Stimulated activated CD4-positive, alpha-beta T cell treated with anti-CD3 and anti-CD28 coated beads, Interleukin-4, amount 100 ng/mL, for 1 hour (primary cell): Measurements from ENCODE around the gene EFCAB13.
"Not testable (repeated sequence)": the region's sequence is repeated elsewhere in the genome, so short reads cannot be mapped to it uniquely, and the experiment has no call there.

Source experiments
- DNase-seq: peaks from one replicate; pipeline ENCODE4 v3.0.0-alpha.2; 2020

The EFCAB13 gene

GRCh38 chr17:47330548-47330947 lies 6.8 kb downstream of the EFCAB13 start:
- no peak for DNase-seq

DNA sequence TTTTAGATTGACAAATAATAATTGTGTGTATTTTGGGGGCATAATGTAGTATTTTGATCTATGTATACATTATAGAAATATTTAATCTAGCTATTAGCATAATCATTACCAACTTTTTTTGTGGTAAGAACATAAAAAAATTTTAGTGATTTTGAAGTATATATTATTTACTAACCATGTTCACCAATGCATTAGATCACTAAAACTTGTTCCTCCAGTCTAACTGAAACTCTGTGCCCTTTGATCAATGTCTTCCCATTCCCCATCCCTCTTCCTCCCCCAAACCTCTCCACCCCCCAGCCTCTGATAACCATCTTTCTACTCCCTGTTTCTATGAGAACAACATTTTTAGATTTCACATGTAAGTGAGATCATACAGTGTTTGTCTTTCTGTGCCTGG lies 8.5 kb downstream of the EFCAB13 start:
- DNase-seq, result no peak

DNA sequence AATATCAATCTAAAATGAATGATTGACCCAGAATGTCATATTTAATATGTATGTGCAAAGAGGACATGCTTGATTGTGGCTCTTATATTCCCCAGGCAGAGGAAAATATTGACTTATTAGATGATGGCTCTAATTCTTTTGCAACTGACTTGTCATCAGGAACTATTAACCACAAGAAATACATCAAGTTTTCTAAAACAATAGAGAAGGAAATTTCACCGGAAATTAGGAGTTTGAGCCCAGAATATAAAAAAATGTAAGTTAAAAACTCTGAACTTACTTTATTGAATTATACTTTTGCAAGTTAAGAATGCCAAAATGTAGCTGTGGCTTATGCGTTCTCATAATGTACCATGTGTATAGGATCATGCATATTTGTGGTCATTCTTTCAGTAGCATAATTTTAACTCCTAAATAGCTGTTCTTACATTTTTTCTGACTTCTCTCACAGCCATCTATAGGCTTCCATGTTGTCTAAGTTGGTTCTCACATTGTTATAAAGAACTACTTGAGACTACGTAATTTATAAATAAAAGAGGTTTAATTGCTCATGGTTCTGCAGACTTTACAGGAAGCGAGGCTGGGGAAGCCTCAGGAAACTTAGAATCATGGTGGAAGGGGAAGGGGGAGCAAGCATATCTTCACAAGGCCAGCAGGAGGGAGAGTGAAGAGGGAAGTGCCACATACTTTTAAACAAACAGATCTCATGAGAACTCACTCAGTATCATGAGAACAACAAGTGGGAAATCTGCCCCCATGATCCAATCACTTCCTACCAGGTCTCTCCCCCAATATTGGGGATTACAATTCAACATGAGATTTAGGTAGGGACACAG lies 11.6 kb downstream of the EFCAB13 start:
- DNase-seq, result no peak

DNA sequence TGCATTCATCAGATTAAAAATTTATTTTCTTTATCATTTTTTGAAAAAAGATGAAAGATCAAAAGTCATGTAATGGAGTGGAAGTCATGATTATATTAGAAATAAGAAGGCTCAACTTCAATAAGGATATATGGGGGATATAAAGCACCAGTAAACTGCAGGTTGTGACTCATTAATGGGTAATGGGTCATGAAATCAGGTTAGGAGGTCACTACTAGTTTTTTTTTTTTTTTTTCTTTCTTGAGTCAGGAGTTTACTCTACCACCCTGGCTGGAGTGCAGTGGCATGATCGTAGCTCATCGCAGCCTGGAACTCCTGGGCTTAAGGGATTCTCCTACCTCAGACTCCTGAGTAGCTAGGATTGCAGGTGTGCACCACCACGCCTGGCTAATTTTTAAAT lies 14.3 kb downstream of the EFCAB13 start:
- DNase-seq, result no peak

DNA sequence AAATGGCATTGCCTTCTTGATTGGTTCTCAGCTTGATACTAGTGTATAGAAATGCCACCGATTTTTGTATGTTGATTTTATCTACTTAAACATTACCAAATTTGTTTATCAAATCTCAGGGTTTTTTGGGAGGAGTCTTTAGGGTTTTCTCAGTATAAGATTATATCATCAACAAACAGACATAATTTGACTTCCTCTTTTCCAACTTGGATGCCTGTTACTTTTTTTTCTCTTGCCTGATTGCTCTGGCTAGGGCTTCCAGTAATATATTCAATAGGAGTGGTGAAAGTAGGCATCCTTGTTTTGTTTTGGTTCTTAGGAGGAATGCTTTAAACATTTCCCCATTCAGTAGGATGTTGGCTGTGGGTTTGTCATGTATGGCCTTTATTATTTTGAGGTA lies 29.1 kb downstream of the EFCAB13 start:
- DNase-seq, result no peak

- no peak for DNase-seq
Observed at GRCh38 chr17:47358652-47359051, 34.9 kb downstream of the EFCAB13 start.

- no peak for DNase-seq
Observed at GRCh38 chr17:47363171-47363570, 39.4 kb downstream of the EFCAB13 start.

GRCh38 chr17:47367257-47367656 lies 43.5 kb downstream of the EFCAB13 start:
- no peak for DNase-seq

GRCh38 chr17:47368262-47368661 lies 44.5 kb downstream of the EFCAB13 start:
- no peak for DNase-seq

GRCh38 chr17:47370899-47371298 lies 47.1 kb downstream of the EFCAB13 start:
- not testable (repeated sequence) for DNase-seq

DNA sequence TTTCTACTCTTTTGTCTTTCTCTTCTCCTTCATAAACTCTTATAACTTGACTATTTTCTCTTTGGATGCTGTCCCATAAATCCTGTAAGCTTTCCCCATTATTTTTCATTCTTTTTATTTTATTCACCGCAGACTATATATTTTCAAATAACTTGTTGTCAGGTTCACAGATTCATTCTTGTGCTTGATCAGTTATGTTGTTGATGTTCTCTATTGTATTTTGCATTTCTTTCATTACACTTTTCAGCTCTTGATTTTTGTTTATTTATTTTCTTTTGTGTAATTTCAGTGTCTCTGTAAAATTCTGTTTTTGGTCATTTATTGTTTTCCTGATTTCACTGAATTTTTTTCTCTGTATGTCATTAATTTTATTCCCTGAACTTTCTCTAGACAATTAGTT lies 49.2 kb downstream of the EFCAB13 start:
- no peak for DNase-seq

DNA sequence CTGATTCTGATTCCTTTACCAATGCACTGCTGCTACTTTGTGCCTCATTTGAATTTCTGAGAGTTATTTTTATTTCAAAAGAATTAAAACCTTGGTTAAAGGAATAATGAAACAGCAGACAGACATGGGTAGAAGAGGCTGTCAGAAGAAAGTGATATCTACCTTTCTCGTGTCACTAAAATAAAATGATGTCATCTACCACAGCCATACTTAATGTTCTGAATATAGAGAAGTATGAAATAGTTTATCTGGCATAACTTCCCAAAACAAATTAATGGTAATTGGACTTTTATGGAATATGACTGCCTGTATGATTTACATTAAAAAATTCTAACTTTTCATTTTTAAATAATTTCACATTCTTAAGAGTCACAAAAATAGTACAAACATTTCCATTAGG lies 52.5 kb downstream of the EFCAB13 start:
- DNase-seq, result no peak

- DNase-seq, result no peak
Observed at GRCh38 chr17:47388825-47389224, 65.1 kb downstream of the EFCAB13 start.

- DNase-seq, result not testable (repeated sequence)
Observed at GRCh38 chr17:47397532-47398128, 73.9 kb downstream of the EFCAB13 start.

GRCh38 chr17:47400333-47400732 lies 76.6 kb downstream of the EFCAB13 start:
- DNase-seq, result no peak

- no peak for DNase-seq
Observed at GRCh38 chr17:47401100-47401499, 77.3 kb downstream of the EFCAB13 start.

DNA sequence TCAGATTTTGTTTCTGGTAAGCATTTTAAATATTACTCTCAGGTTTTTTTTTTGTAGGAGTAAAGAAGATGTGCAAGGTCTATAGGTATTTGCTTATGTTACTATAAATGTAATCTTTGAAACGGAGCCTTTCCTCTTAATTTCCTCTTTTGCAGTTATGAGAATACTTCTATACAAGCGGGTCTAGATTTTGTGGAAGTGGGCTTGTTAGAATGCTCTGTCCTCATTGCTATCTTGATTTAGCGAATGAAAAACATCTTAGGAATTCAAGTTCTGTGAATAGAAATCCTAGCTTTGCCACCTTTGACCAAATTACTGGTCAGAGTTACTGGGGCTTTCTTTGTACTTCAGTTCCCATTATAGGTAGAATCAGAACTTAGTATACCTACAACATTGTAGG lies 80.3 kb downstream of the EFCAB13 start:
- no peak for DNase-seq

DNA sequence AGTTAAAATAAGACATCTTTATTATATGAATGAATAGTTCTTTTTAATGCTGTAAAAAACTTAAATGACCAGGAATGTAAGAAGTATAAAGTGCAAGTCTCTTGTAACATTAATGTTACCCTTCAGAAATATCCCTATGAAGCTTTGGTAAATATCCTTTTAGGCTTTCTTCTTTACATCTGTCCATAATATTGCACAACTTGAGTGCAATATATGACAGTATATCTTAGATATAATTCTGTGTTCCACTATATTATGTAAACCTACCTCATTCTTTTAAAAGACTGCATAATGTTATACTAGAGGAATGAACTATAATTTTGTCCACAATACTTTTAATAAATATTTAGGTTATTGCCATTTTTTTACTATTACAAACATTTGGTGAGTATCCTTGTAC lies 81.1 kb downstream of the EFCAB13 start:
- no peak for DNase-seq

DNA sequence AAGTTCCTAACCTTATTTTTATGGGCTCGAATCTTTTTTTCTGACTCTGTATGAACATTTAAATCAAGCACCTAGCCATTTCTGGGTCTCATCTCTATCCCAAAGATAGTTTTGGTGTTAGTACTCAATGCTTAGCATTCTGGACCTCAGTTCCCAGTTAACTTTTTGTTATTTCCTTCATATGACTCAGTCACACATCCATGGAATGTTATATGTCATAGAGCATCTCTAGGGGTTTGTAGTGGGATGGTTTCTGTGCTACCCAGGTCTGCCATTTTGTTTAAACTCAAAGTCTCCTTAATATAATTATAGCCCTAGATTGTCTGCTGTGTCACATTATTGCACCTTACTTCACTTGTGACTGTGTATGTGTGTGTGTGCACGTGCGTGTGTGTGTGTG lies 90.1 kb downstream of the EFCAB13 start:
- no peak for DNase-seq

GRCh38 chr17:47414612-47415011 lies 90.9 kb downstream of the EFCAB13 start:
- no peak for DNase-seq

DNA sequence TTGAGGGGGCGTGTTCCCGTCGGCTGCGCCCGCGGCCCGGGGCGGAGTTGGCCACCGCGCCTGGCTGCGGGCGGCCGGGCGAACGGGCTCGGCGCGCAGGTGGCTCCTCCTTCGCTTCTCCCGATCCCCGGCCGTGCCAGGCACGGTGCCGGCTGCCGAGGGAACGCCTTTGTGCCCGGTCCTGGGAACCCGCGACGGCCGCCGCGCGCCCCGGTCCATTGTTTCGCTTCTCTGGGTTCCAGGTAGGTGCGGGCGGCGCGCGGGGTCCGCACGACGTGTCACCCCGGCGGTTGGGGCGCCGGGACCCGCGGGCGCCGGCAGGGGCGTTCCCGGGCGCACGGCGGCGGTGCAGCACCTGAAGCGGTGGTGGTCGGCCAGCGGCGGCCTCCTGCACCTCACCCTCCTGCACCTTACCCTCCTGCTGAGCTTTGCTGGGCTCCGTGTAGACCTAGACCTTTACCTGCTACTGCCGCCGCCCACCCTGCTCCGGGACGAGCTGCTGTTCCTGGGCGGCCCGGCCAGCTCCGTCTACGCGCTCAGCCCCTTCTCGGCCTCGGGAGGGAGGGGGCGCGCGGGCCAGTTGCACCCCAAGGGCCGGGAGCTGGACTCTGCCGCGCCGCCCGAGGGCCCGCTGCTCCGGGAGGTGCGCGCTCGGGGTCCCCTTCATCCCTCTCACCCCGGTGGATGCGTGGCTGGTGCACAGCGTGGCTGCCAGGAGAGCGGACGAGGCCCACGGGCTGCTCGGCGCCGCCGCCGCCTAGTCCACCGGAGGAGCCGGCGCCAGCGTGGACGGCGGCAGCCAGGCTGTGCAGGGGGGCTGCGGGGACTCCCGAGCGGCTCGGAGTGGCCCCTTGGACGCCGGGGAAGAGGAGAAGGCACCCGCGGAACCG lies 99.9 kb downstream of the EFCAB13 start:
- peak; percentile 1 for DNase-seq

GRCh38 chr17:47425233-47425632 lies 101.5 kb downstream of the EFCAB13 start:
- DNase-seq, result not testable (repeated sequence)

- DNase-seq, result not testable (repeated sequence)
Observed at GRCh38 chr17:47425887-47426635, 102.3 kb downstream of the EFCAB13 start.
